GM18519 (cell line): ENCODE measurements around the gene SEPTIN8.
"Not testable (repeated sequence)": the region's sequence is repeated elsewhere in the genome, so short reads cannot be mapped to it uniquely, and the experiment has no call there.

Source experiments
- ATAC-seq: cut with Tn5 transposase; IDR thresholded peaks from one replicate; pipeline ENCODE4 v1.9.1; 2021; ENCODE audit warnings: mild to moderate bottlenecking, moderate library complexity; ENCODE audit not compliant: unreplicated experiment, low FRiP score

The SEPTIN8 gene

GRCh38 chr5:132813599-132814502, 36.8 kb upstream of the SEPTIN8 start:
- ATAC-seq, result no peak

- no peak for ATAC-seq
These were observed 36.0 kb upstream of the SEPTIN8 start, which contains the start of gene SOWAHA for GRCh38 chr5:132812781-132813598. Gene SOWAHA, plus strand, starts transcription at chr5:132813302. Its CDS starts 320 bp downstream, at chr5:132813622.

GRCh38 chr5:132812123-132812765, 35.2 kb upstream of the SEPTIN8 start:
- no peak for ATAC-seq

GRCh38 chr5:132810605-132811004, 33.6 kb upstream of the SEPTIN8 start:
- no peak for ATAC-seq

GRCh38 chr5:132808866-132809265, 31.8 kb upstream of the SEPTIN8 start:
- ATAC-seq, result no peak

GRCh38 chr5:132808448-132808847, 31.4 kb upstream of the SEPTIN8 start:
- ATAC-seq, result no peak

- no peak for ATAC-seq
These were observed 30.3 kb upstream of the SEPTIN8 start for GRCh38 chr5:132807163-132807838.

GRCh38 chr5:132806804-132807162, 29.7 kb upstream of the SEPTIN8 start:
- not testable (repeated sequence) for ATAC-seq

- not testable (repeated sequence) for ATAC-seq
These were observed 28.8 kb upstream of the SEPTIN8 start for GRCh38 chr5:132805872-132806271.

GRCh38 chr5:132804219-132804618, 27.2 kb upstream of the SEPTIN8 start:
- ATAC-seq, result not testable (repeated sequence)

GRCh38 chr5:132802685-132803066, 25.6 kb upstream of the SEPTIN8 start:
- not testable (repeated sequence) for ATAC-seq

GRCh38 chr5:132802044-132802684, 25.1 kb upstream of the SEPTIN8 start:
- ATAC-seq, result no peak

GRCh38 chr5:132800545-132800944, 23.5 kb upstream of the SEPTIN8 start:
- no peak for ATAC-seq

- ATAC-seq, result no peak
These were observed 22.4 kb upstream of the SEPTIN8 start for GRCh38 chr5:132799392-132799791.

GRCh38 chr5:132797651-132798050, 20.6 kb upstream of the SEPTIN8 start:
- no peak for ATAC-seq

GRCh38 chr5:132791026-132791425, 14.0 kb upstream of the SEPTIN8 start:
- ATAC-seq, result no peak

- no peak for ATAC-seq
These were observed 13.3 kb upstream of the SEPTIN8 start for GRCh38 chr5:132790201-132790865.

- no peak for ATAC-seq
These were observed 12.2 kb upstream of the SEPTIN8 start for GRCh38 chr5:132788990-132789886.
